GM12872 (cell line): ENCODE results near the gene PKP3.

Experiments used
- TF ChIP-seq, protein P1 (sequence below): IDR thresholded peaks from 3 replicates; pipeline ENCODE4 v1.5.1; 2011; ENCODE audit warnings: low read depth, mild to moderate bottlenecking, low read length, moderate library complexity; ENCODE audit not compliant: insufficient read depth

Gene PKP3

DNA sequence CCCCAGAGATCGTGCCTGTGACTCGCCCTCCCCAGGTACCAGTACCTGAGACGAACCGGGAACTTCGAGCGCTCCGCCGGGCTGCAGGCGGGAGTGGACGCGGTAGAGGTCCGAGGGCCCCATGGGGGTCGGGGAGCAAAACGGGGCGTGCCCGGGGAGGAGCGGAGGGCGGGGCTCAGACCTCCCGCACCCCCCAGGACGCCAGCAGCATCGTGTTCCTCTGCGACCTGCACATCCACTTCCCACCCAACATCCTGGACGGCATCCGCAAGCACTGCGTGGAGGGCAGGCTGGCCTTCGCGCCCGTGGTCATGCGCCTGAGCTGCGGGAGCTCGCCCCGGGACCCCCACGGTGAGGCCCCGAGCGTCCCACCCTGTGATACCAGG is 13.9 kb upstream of the PKP3 start:
- TF ChIP-seq, protein P1, sequence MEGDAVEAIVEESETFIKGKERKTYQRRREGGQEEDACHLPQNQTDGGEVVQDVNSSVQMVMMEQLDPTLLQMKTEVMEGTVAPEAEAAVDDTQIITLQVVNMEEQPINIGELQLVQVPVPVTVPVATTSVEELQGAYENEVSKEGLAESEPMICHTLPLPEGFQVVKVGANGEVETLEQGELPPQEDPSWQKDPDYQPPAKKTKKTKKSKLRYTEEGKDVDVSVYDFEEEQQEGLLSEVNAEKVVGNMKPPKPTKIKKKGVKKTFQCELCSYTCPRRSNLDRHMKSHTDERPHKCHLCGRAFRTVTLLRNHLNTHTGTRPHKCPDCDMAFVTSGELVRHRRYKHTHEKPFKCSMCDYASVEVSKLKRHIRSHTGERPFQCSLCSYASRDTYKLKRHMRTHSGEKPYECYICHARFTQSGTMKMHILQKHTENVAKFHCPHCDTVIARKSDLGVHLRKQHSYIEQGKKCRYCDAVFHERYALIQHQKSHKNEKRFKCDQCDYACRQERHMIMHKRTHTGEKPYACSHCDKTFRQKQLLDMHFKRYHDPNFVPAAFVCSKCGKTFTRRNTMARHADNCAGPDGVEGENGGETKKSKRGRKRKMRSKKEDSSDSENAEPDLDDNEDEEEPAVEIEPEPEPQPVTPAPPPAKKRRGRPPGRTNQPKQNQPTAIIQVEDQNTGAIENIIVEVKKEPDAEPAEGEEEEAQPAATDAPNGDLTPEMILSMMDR: no peak

DNA sequence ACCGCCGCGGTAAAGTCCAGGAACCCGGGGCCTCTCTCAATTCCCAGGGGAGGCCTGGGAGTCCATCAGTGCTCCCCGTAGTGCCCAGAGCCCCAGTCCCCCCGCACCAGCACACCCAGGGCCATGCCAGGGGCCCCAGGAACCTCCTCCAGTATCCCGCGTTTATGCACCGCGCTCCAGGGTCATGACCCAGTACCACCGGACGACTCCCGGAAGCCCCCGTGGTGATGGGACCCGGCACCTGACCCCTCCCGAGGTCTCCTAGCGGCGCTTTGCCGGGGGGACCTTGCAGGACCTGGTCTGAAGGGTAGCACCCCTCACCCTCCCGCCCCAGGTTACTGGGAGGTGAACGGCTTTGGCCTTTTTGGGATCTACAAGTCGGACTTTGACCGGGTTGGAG is 13.5 kb upstream of the PKP3 start:
- TF ChIP-seq, protein P1: no peak

DNA sequence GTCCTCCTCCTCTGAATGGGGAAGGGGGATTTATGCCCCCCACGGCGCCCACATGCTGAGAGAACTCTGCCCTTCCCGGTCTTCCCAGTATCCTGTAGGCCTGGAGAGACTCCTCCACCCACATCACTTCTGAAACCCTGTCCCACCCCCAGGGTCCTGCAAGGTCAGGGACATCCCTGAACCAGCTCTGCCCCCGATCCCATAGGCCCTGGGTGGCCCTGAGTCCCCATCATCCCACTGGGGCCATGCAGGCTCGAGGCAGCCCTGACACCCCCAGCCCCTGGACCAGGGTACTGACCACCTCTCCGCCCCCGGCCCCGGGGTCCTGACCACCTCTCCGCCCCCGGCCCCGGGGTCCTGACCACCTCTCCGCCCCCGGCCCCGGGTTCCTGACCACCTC is 13.0 kb upstream of the PKP3 start:
- TF ChIP-seq, protein P1: no peak

DNA sequence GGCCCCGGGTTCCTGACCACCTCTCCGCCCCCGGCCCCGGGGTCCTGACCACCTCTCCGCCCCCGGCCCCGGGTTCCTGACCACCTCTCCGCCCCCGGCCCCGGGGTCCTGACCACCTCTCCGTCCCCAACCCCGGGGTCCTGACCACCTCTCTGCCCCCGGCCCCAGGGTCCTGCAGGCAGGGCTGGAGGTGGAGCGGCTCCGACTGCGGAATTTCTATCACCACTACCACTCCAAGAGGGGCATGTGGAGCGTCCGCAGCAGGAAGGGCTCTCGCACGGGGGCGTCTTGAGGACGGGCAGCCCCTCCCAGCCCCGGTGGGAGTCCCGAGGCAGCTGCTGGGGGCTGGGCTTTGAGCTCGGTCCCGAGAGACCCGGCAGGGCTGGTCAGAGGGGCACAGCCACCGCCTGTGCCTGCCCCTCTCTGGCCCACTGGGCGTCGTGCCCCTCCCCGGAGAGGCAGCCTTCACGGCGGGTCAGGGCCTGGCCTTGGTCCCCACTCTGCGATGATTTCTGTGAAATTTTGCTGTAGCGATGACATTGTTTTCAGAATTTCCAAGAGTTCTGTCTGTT is 12.4 kb upstream of the PKP3 start:
- TF ChIP-seq, protein P1: no peak

DNA sequence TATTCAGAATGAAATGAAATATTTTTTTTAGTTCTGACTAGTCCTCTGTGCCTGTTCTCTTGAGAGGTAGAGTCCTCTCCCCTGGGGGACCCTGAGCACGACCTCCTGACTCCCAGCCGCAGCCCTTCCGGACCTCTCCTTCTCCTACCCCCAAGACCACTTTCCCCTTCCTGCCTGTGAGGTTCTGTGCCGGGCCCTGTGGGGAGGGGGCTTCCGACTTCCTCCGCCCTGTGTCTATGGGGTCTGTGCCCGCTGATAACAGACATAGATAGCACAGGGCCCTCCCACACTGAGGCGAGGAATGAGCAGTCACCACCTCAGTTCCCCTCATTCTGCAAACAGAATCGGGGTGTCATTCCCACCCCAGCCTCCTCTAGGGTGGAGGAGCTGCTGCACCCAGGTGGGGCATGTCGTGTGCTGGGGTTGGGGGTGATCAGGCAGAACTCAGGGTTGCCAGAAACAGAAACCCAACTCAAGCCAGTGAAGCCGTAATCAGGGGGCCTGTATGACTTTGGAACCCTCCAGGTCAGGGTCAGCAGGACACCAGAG is 11.9 kb upstream of the PKP3 start:
- TF ChIP-seq, protein P1: 0 out of 3 replicates have a peak, but pooled peaks have one; percentile 16

DNA sequence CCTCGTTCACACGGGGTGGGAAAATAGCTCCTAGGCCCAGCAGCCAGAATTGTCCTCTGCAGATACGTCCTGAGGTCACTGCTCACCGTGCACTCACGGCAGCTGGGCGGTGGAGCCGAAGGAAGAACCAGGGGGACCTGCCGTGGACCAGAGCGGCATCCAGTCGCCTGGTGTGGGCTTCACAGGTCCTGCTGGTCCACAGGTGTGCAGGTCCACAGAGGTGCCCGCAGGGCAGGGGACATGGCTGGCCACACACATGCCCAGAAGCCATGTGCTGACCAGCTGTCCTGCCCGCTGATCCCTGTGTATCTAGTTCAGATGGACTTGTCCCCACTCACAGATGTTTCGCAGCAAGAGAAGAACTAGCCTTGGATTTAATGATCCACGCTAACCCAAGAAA is 10.6 kb upstream of the PKP3 start:
- TF ChIP-seq, protein P1: no peak

DNA sequence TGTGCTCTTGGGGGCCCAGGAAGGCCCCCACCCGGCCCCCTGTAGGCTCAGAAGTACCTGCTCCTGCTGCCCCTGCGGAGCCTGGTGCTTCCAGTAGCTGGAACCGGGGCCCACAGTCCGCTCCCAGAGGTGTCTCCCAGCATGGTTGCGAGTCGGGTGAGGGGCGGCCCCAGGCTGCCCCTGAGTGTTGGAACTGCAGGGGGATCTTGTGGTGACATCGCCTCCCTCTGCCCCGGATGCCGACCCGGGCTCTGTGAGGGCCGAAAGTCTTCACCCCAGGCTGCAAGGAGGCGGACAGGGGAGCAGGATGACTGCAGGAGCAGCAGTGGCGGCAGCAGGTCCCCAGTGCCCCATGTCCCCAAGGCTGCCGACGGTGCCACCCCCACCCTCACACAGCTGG is 9.5 kb upstream of the PKP3 start:
- TF ChIP-seq, protein P1: no peak
